ENCODE results near the gene GJB2.
A peak's percentile ranks its signal among the peaks of the same experiment; 100 is the strongest.

The GJB2 gene

DNA sequence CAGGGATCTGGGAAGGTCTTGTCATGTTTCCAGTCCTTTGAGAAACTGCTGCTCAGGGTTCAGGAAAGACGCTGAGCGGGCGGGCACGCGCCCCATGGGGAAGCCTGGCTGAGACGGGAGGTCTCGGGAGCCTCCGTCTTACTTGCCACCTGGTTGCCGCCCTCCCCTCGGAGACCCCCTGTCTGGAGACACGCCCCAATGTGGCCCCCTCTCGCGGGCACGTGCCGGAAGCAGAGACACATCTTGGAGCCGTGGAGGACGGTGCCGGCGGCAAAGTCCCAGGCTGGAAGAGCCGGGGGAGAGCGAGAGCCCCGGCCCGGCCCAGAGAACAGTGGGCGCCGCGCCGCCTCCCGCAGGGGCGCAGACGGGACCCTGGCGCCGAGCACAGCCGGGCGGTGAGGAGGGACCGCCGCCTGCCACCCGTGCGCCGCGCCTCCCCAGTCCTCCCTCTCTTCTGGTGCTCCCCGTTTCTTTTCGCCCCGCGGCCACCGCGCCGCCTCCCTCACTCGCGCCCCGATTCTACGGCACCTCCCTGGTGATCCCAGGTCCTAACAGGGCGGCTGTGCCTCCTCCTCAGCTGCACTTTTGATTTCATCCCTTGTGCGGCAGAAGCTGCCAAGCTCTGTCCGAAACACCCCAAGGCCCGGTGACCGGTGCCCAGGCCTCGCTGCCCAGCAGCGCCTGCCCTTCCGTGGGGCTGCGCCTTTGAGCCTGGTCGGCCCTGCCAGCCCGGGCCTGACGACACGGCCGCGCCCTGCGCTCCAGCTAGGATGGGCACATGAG, 15.5 kb downstream of the GJB2 start:
- FAIRE-seq (no peak), DNase-seq (ENCODE audit: insufficient read length) (no peak)
- no peak for TF ChIP-seq POLR2A (IDR thresholded peaks at IDR 0.05; ENCODE audit: low read depth, low read length)
- TF ChIP-seq POLR2AphosphoS5 (IDR thresholded peaks at IDR 0.05; ENCODE audit: low read depth, low read length) = no peak
- TF ChIP-seq TAF1 (IDR thresholded peaks at IDR 0.05; ENCODE audit: borderline replicate concordance, low read depth, low read length) = no peak

- DNase-seq (ENCODE audit: insufficient read length) = no peak
- TF ChIP-seq POLR2AphosphoS5 (IDR thresholded peaks at IDR 0.05; ENCODE audit: low read depth, low read length) (no peak), POLR2A (IDR thresholded peaks at IDR 0.05; ENCODE audit: low read depth, low read length) (no peak), TAF1 (IDR thresholded peaks at IDR 0.05; ENCODE audit: borderline replicate concordance, low read depth, low read length) (no peak)
Measured at GRCh38 chr13:20175907-20176652, 16.7 kb downstream of the GJB2 start.

DNA sequence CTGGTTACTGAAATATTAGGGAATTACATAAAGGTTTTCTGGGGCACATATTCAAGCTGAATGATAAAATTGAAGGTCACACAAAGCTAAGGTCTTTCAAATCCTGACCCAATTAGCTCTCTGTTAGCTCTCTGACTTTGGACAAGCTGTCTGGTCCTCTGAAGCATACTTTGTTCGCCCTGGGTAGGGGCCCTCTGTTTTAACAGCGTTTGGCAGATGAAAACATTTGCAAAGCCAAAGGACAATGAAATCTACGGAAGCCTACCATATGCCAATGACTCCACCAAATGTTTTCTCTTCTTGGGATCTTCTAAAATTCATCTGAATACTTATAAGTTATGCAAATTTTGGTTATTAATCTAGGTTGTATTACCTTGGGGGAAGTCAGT, 17.3 kb downstream of the GJB2 start:
- TF ChIP-seq POLR2A (IDR thresholded peaks at IDR 0.05; ENCODE audit: low read depth, low read length) = no peak
- TF ChIP-seq TAF1 (IDR thresholded peaks at IDR 0.05; ENCODE audit: borderline replicate concordance, low read depth, low read length) = no peak
- TF ChIP-seq POLR2AphosphoS5 (IDR thresholded peaks at IDR 0.05; ENCODE audit: low read depth, low read length) = no peak
- DNase-seq (ENCODE audit: insufficient read length) (no peak), FAIRE-seq (no peak)

More at GRCh38 chr13:20175907-20176652, 16.7 kb downstream of the GJB2 start:
- FAIRE-seq = no peak

DNA sequence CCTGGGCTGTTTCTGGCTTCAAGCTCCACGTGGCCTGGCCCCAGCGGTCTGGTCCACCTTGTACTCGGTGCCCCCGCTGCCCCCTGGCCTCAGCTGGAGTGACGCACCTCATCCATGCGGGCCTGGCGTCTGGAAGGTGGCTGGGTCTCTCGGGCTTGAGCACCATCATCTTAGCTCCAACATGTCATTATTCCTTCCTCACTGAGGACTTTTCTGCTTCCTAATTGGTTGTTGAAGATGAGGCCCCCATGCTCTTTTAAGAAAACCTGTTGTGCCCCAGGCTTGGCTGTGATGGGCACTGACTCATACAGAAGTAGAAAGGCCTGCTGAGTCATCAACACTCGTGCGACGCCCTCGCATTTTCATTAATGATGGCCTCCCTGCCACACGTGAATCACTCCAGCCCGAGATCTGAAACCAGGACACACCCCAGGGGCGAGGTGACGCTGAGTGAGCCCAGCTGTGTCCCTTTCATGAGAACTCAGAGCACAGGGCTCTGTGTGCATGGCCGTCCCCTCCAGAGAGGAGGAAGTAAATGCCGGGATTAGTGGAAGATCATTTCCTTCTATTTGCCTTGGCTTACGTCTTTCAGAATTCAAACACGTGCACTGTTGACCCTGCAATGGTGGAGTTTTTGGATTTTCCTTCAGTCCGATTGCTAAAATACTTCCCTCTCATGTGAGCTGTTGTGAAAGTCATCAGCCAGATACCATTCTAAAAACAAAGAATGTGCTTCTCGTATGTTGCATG, 17.9 kb downstream of the GJB2 start:
- TF ChIP-seq TAF1 (IDR thresholded peaks at IDR 0.05; ENCODE audit: borderline replicate concordance, low read depth, low read length) (no peak), POLR2AphosphoS5 (IDR thresholded peaks at IDR 0.05; ENCODE audit: low read depth, low read length) (no peak)
- peak; percentile 61 for DNase-seq (ENCODE audit: insufficient read length)
- FAIRE-seq = peak; percentile 96

DNA sequence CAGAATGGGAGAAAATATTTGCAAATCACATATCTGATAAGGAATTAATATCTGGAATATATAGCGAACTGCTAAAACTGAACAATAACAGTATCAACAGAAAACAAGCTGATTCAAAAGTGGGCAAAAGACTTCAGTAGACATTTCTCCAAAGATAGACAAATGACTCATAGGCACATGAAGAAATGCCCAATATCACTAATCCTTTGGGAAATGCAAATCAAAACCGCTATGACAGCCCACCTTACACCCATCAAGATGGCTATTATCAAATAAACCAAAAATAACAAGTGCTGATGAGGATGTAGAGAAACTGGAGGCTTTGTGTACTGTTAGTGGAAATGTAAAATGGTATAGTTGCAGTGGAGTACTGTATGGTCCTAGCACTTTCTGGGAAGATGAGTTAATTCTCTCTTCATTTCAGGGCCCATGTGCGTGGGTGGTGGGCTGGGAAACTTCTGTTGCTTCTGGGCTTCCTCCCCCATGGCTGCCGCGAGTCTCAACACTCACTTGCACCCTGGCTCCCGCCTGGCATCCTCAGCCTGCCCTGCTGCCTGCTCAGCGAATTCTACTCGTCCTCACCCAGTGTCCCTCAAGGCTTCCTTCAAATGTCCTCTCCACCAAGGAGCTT, 19.5 kb downstream of the GJB2 start:
- DNase-seq (ENCODE audit: insufficient read length) (no peak), FAIRE-seq (peak; percentile 68)
- no peak for TF ChIP-seq TAF1 (IDR thresholded peaks at IDR 0.05; ENCODE audit: borderline replicate concordance, low read depth, low read length)

DNA sequence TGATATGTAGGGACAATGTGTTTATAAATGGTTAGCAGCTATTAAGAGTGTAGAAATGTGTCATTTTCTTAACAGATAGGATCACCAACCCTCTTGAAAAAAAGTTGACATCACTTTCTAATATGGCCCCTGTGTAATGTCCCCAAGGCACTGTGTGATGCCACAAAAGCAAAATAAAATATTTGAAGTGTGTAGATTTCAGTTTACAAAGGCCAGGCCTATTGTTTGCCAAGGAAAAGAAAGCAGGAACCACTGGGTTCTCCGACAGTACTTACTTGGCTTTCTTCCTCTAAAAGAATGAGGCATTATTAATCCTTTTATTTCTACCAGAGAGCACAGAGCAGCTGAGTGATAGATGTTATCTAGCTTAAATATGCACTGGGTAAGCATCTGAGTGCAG, 21.4 kb downstream of the GJB2 start:
- FAIRE-seq (no peak), DNase-seq (ENCODE audit: insufficient read length) (no peak)
- TF ChIP-seq TAF1 (IDR thresholded peaks at IDR 0.05; ENCODE audit: borderline replicate concordance, low read depth, low read length) = no peak
- no peak for TF ChIP-seq POLR2A (IDR thresholded peaks at IDR 0.05; ENCODE audit: low read depth, low read length)

GRCh38 chr13:20170921-20171320, 21.8 kb downstream of the GJB2 start:
- no peak for TF ChIP-seq POLR2AphosphoS5 (IDR thresholded peaks at IDR 0.05; ENCODE audit: low read depth, low read length)
- TF ChIP-seq TAF1 (IDR thresholded peaks at IDR 0.05; ENCODE audit: borderline replicate concordance, low read depth, low read length) = no peak
- no peak for TF ChIP-seq POLR2A (IDR thresholded peaks at IDR 0.05; ENCODE audit: low read depth, low read length)
- no peak for DNase-seq (ENCODE audit: insufficient read length)
- FAIRE-seq = no peak

DNA sequence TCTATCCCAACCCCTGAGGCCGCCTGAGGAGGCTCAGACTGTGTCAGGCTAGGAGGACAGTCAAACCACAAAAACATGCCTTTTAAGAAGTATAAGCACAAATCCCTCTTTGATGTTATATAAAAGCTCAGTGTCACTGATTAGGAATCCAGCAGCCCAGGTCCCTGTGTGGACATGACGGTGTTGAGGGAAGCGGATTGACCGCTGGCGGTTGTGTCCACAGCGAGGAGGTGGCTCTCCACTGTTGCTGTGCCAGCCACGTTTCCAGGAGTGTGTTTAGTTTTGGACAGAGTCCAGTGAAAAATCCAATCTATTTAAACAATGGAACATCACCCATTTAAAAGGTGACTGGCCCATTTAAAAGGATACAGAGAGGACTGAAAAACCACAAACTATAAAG, 24.3 kb downstream of the GJB2 start:
- DNase-seq (ENCODE audit: insufficient read length) (no peak), FAIRE-seq (no peak)
- no peak for TF ChIP-seq POLR2A (IDR thresholded peaks at IDR 0.05; ENCODE audit: low read depth, low read length)
- TF ChIP-seq TAF1 (IDR thresholded peaks at IDR 0.05; ENCODE audit: borderline replicate concordance, low read depth, low read length) = no peak
- no peak for TF ChIP-seq POLR2AphosphoS5 (IDR thresholded peaks at IDR 0.05; ENCODE audit: low read depth, low read length)

DNA sequence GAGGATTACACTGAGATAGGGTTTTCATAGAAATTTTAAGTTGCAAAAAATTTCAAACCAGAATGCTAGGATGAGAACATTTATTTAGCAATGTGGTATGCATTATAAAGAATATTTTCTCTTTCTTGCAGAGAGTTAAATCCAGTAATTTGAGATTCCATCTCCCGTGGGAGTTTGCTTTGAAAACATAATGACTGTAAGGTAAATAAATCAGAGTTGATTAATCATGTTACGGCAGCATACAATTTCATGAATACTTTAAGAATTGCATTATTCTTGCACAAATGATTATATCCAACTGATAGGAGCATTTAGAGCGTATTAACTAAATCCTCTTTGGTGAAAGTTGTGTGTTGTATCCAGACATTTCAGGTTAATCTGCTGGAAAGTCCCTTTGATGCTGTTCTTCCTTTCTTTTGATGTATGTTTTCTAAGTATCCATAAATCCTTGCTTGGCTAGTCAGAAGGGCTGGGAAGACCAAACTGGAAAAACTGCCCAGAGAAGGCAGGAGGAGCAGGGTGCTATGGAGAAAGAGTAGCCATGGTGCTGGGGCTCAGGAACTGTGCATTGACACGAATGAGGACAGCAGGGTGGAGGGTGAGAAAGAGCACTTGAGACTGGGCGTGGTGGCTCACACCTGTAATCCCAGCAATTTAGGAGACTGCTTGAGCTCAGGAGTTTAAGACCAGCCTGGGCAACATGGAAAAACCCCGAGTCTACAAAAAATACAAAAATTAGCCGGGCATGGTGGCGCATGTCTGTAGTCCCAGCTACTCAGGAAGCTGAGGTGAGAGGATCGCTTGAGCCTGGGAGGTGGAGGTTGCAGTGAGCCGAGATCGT, 27.1 kb downstream of the GJB2 start:
- FAIRE-seq (no peak), DNase-seq (ENCODE audit: insufficient read length) (no peak)
- no peak for TF ChIP-seq POLR2AphosphoS5 (IDR thresholded peaks at IDR 0.05; ENCODE audit: low read depth, low read length)
- TF ChIP-seq TAF1 (IDR thresholded peaks at IDR 0.05; ENCODE audit: borderline replicate concordance, low read depth, low read length) = no peak
- no peak for TF ChIP-seq POLR2A (IDR thresholded peaks at IDR 0.05; ENCODE audit: low read depth, low read length)

GRCh38 chr13:20161951-20162300, 30.8 kb downstream of the GJB2 start:
- DNase-seq (ENCODE audit: insufficient read length) (no peak), FAIRE-seq (no peak)
- TF ChIP-seq POLR2AphosphoS5 (IDR thresholded peaks at IDR 0.05; ENCODE audit: low read depth, low read length) = no peak
- TF ChIP-seq POLR2A (IDR thresholded peaks at IDR 0.05; ENCODE audit: low read depth, low read length) = no peak
- TF ChIP-seq TAF1 (IDR thresholded peaks at IDR 0.05; ENCODE audit: borderline replicate concordance, low read depth, low read length) = no peak

Measured in GM12892 (cell line).